ENCODE measurements around the gene HGD. TPM values are rescaled to one million over a fixed set of nuclear protein-coding genes. Genes with fewer than 3 reads are reported as not detected.

Gene HGD
- total RNA-seq, 1 donor from 2014 or later, result 0.40 TPM

DNA sequence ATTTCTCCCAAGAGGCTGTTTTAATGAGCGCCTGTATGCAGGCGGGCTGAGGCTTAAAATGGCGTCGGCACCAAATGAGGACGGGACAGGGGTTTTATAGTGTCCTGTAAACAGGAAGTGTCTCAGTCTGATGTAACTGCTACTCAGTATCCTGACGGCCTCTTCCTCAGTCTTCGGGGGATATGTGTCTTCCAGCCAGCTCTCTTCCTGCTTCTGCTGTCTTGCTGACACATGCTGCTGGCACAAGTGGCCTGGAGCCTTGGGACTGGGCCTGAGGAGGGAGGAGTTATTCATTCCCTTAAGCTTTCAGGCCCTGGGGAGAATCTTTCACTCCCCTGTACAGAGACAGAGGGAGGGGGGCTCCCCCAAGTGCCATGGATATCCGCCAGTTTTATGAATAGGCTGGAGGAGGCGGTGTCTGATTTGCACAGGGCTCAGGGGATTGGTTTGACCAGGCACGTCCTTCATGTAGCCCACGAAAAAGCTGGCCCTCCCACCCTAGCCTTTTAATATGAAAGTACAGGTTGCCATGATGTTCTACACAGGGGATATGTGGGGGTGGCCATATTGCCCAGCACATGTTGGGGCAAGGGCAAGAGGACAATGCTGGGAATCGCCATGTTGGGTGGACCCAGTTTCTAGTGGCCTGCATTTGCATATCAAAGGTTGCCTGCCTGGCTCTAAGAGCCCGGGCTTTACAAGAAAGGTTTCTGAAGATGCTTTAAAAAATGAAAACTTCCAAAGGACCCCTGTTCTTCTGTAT lies 66.0 kb downstream of the HGD start:
- Mint-ChIP-seq H3K9me3 (ENCODE audit: low read depth) (no peaks in the 10 kb centered on the region), H3K4me1 (ENCODE audit: low read depth) (peaks cover 2% of the 10 kb centered on the region), H3K4me3 (ENCODE audit: unreplicated experiment) (no peak overlapping the region), H3K27me3 (ENCODE audit: low read depth) (no peaks in the 10 kb centered on the region), H3K36me3 (ENCODE audit: low read depth) (no peaks in the 10 kb centered on the region), H3K27ac (ENCODE audit: unreplicated experiment) (no peak overlapping the region)
- no peak for DNase-seq (ENCODE audit: low spot score)
- TF ChIP-seq, protein P1, sequence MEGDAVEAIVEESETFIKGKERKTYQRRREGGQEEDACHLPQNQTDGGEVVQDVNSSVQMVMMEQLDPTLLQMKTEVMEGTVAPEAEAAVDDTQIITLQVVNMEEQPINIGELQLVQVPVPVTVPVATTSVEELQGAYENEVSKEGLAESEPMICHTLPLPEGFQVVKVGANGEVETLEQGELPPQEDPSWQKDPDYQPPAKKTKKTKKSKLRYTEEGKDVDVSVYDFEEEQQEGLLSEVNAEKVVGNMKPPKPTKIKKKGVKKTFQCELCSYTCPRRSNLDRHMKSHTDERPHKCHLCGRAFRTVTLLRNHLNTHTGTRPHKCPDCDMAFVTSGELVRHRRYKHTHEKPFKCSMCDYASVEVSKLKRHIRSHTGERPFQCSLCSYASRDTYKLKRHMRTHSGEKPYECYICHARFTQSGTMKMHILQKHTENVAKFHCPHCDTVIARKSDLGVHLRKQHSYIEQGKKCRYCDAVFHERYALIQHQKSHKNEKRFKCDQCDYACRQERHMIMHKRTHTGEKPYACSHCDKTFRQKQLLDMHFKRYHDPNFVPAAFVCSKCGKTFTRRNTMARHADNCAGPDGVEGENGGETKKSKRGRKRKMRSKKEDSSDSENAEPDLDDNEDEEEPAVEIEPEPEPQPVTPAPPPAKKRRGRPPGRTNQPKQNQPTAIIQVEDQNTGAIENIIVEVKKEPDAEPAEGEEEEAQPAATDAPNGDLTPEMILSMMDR (IDR thresholded peaks at IDR 0.05), result no peak

DNA sequence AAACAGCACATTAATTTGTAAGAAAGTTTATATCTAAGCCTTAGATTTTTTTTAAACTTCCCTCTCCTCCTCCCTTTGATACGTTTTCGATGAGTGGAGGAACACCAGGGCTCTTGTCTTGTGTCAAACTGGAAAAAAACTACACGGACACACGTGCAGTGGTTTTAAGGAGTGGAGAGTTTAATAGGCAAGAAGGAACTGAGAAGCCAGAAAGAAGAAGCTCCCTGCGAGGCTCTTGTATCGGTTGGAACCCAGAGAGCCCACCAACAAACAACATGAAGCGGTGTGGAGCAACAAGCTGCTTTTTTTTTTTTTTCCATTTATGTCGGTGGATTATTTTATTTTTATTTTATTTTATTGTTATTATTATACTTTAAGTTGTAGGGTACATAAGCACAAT lies 67.3 kb downstream of the HGD start:
- TF ChIP-seq, protein P1 (IDR thresholded peaks at IDR 0.05), result no peak
- no peak overlapping the region for H3K4me3 Mint-ChIP-seq (ENCODE audit: unreplicated experiment)
- H3K27ac Mint-ChIP-seq (ENCODE audit: unreplicated experiment), result no peak overlapping the region
- H3K4me1 Mint-ChIP-seq (ENCODE audit: low read depth), result no peaks in the 10 kb centered on the region
- no peaks in the 10 kb centered on the region for H3K27me3 Mint-ChIP-seq (ENCODE audit: low read depth)
- DNase-seq (ENCODE audit: low spot score), result no peak
- no peaks in the 10 kb centered on the region for H3K9me3 Mint-ChIP-seq (ENCODE audit: low read depth)
- no peaks in the 10 kb centered on the region for H3K36me3 Mint-ChIP-seq (ENCODE audit: low read depth)

DNA sequence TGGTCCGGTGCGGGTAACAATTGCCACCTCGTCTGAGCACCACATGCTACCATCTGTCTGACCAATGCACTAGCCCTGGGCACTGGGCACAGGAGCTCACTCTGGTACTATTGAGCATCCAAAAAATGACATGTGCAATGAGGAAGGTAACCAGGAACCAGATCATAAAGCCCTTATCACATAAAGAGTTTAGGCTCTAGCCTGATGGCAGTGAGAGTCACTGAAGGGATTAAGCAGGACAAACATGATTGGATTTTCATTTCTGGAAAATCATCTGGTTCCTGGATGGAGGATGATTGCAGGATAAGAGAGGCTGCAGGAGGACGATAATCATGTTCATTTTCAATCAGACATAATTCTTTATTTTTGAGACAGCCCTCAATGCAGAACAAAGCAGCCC lies 73.5 kb downstream of the HGD start:
- no peak overlapping the region for H3K27ac Mint-ChIP-seq (ENCODE audit: unreplicated experiment)
- no peaks in the 10 kb centered on the region for H3K36me3 Mint-ChIP-seq (ENCODE audit: low read depth)
- H3K27me3 Mint-ChIP-seq (ENCODE audit: low read depth), result no peaks in the 10 kb centered on the region
- no peaks in the 10 kb centered on the region for H3K9me3 Mint-ChIP-seq (ENCODE audit: low read depth)
- no peak for DNase-seq (ENCODE audit: low spot score)
- TF ChIP-seq, protein P1 (IDR thresholded peaks at IDR 0.05), result no peak
- H3K4me3 Mint-ChIP-seq (ENCODE audit: unreplicated experiment), result no peak overlapping the region
- H3K4me1 Mint-ChIP-seq (ENCODE audit: low read depth), result no peaks in the 10 kb centered on the region

DNA sequence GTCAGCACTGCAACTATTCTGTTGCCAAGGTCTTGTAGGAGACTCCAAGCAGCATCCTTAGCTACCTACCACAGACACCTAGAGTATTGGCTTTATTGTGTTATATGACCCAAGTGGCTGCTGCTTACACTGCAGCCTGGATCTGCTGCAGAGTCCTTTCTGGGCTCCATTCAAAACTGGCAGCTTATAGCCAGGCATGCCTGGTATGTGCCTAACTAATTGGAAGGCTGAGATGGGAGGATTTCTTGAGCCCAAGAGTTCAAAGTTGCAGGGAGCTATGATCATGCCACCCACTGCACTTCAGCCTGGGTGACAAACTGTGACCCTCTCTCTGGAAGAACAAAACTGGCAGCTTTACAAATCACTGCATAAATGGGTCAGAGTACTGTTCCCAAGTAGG lies 77.3 kb downstream of the HGD start:
- no peaks in the 10 kb centered on the region for H3K4me1 Mint-ChIP-seq (ENCODE audit: low read depth)
- H3K27me3 Mint-ChIP-seq (ENCODE audit: low read depth), result no peaks in the 10 kb centered on the region
- TF ChIP-seq, protein P1 (IDR thresholded peaks at IDR 0.05), result no peak
- no peak for DNase-seq (ENCODE audit: low spot score)
- no peaks in the 10 kb centered on the region for H3K9me3 Mint-ChIP-seq (ENCODE audit: low read depth)
- no peak overlapping the region for H3K27ac Mint-ChIP-seq (ENCODE audit: unreplicated experiment)
- no peak overlapping the region for H3K4me3 Mint-ChIP-seq (ENCODE audit: unreplicated experiment)
- H3K36me3 Mint-ChIP-seq (ENCODE audit: low read depth), result peaks cover 10% of the 10 kb centered on the region

DNA sequence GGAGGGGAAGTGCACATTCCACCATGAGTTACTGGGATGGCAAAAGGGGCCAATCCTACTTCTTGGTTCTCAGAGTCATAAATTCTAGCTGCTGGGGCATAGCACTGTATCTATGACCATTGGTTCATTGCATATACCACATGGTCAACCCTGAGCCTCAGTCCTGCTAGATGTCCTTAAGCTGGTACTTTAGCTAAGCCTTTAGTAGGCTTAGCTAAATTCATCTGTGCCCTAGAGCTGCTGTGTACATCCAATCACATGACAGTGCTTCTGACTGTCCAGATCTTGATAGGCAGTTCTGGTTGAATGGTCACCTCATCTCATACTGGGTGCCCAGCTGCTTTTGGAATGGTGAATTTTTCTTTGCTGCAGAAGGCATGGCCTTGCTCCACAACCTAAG lies 77.7 kb downstream of the HGD start:
- no peak overlapping the region for H3K4me3 Mint-ChIP-seq (ENCODE audit: unreplicated experiment)
- no peaks in the 10 kb centered on the region for H3K4me1 Mint-ChIP-seq (ENCODE audit: low read depth)
- H3K36me3 Mint-ChIP-seq (ENCODE audit: low read depth), result peaks cover 10% of the 10 kb centered on the region
- no peak for DNase-seq (ENCODE audit: low spot score)
- TF ChIP-seq, protein P1 (IDR thresholded peaks at IDR 0.05), result no peak
- H3K9me3 Mint-ChIP-seq (ENCODE audit: low read depth), result no peaks in the 10 kb centered on the region
- no peaks in the 10 kb centered on the region for H3K27me3 Mint-ChIP-seq (ENCODE audit: low read depth)
- H3K27ac Mint-ChIP-seq (ENCODE audit: unreplicated experiment), result no peak overlapping the region

Data from chondrocyte (in vitro differentiated cells).